NCI-H2029 treated with DMSO at 0.1 percent for 48 hours (cell line): Measurements from ENCODE around the gene CCL26.
"Not testable (repeated sequence)": the region's sequence is repeated elsewhere in the genome, so short reads cannot be mapped to it uniquely, and the experiment has no call there.

Experiments
- DNase-seq: peaks from one replicate; lab custom pipeline; 2025; lab: John Stamatoyannopoulos, UW

CCL26 gene

DNA sequence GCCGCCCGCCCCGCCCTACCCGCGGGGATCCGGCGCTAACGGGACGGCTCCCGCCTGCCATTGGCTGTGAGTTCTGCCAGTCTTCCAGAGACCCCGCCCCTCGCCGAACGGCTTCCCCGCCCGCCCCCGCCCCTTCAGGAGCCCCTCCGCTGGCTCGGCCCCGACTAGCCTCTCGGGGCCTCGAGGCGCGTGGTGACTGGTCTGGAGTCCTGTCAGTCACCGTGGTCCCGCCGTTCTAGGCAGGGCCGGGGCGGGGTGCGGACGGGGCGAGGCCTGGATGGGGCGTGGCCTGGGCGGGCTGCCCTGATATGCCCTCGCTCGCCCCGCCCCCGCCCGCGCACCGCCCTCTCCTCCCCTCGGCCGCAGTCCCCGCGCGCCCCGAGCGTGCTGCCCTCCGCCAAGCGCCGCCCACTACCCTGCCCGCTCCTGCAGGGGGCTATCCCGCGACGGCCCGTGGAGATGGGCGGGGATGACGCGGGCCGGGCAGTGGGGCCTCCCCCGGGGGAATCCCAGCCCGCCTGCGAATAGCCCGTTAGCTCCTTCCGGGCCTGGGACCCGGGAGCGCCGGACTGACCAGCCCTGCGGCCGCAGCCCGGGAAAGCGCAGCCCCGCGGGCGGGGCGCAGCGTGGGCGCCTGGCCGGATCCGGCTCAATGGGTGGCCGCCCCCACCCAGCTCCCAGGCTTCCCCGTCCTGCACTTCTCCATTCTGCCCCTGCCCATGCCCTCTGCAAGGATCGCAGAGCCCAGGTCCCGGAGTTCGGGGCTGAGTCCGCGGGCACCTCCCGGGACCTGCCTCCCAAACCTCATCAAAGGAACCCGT lies 32.8 kb downstream of the CCL26 start:
- DNase-seq, result peak; percentile 21

DNA sequence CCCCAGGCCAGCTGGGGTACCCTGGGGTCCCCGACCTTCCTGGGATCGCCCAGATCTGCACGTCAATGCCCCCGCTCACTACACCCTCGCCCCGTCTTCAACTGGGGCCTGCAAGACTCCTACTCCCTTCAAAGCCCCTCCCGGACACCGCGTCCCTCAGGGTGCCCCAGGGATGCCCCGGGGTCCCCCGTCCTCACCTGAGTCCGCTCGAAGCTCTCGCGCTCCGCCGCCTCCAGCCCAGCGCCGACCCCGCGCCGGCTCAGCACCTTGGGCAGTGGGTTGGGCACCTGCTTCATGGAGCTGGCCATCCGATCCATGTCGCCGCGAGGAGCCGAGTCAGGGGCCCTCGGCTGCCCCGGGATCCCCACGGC lies 33.4 kb downstream of the CCL26 start, which contains the start of gene HIP1:
Gene HIP1 (minus strand): TSS at position 338 of the 371 bp plus-strand sequence. CDS start 21 bp downstream, at position 317.
- no peak for DNase-seq

DNA sequence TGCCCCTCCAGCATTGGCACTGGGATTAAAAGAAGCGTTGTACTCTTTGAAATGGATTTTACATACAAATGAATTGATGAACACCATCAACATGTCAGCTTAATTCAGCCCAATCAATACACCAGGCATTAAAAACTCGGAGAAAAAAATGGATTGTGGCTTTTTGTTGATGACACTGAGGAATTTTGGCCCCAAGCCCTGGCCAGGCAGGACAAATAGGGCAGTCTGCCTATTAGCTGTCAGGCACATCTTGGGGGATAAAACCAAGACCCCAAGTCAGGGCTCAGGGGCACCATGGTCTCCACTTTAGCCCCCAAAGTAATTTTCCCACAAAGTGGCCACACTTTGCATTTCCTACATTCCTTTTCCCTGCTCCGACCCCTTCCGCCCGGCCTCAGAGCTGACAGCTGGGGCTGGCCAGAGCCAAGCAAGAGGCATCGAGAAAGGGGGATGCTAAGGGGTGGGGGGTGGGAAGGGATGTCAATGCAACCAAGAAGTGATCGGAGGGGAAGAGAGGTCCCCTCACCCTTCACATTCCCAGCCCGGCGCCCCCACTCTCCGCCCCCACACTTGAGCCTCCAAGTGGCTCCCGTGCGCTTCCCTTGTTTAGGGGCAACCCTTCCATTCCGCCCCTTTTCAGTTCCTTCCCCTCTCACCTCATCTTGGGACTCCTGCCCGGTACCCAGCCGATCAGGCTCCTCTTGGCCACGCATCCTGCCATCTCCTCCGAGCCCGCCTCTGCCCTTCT lies 34.0 kb downstream of the CCL26 start:
- no peak for DNase-seq

DNA sequence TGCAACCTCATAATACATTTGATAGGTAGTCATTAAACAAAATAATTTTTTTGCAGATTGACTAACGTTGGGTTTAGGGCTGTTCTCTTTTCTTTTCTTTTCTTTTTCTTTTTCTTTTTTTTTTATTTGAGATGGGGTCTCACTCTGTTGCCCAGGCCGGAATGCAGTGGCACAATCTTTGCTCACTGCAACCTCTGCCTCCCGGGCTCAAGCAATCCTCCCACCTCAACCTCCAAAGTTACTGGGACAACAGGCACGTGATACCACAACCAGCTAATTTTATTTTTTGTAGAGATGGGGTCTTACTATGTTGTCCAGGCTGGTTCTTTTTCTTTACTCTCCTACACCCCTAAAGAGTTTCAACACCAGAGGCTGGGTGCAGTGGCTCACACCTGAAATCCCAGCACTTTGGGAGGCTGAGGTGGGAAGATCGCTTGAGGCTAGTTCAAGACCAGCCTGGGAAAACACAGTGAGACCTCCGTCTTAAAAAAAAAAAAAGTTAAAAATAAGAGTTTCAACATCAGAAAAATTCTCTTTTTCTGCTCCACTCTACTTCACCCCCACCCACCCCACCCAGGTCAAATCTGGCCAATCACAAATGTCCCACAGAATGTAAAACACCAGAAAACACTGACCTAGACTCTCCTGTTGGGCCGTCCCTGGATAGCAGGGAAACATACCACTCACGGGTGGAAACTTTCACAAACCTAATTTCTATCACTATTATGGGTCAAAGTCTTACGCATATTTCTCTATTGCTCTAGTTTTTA lies 36.2 kb downstream of the CCL26 start:
- no peak for DNase-seq

DNA sequence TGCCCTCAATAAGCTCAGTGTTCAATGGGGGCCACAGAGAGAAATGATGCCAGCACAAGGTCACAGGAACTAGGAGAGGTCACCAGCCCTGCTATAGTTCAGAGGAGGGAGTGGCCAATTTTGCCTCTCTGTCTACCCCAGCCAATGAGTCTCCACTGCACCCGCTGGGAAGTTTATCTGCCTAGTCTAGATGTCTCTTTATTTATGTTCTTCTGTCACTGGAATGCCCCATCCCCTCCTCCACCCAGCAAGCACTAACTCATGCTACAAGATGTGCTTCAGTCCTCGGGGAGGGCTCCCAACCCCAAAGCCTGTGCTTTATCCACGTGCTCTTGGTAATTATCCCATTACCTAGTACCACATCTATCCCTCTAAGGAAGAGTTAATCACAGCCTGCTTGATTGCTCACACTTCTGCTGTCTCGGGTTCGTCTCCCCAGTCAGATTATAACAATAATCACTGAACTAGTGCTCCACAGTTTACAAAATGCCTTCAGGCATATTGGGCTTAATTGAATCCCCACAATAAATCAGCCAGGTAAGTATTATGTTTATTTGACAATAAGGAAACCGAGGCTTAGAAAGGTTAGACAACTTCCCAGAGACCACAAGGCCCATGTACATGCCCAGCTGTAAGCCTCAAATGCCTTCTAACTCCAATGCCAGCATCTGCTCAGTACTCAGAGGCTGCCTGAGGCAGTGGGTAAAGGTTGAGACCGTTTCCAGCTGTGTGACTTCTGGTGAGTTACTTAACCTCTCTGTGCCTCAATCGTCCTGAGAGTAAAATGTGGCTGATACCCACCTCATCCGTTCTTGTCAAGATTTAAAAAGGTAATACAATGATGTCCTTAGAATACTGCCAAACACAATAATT lies 37.2 kb downstream of the CCL26 start:
- no peak for DNase-seq

DNA sequence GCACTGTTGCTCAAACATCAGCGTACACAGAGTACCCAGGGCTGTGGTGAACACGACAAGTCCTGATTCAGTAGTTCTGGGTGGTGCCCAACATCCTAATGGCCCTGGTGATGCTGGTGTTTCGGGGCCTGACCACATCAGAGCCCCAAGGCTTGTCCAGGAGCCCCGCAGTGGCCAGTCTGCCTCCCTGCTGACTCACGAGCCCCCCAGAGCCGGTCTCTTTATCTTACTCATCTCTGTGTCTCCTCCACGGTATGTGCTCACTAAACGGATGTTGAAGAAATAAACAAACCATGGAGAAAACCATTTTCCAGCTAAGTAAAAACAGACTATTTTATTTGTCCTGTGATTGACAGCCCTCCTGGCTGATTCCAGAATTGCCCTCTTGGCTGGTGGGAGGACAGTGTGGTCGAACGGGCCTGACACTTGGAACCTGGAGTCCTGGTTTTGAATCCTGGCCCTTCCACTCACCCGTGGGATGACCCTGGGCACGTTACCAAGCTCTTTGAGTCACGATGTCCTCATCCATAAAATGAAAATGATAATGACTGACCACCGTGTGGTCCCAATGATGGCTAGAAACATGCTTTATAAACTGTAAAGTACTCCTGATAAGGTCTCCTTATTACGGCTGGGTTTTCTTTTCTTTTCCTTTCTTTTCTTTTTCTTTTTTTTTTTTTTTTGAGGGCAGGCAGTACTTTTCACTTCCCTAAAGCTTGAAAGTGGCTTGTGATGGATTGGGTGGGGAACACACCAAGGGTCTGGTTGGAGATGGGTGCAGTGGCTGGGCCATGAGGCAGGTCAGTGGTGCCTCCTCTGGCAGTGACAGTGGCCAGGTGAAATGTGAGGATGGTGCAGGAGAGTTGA lies 39.0 kb downstream of the CCL26 start:
- DNase-seq, result no peak

DNA sequence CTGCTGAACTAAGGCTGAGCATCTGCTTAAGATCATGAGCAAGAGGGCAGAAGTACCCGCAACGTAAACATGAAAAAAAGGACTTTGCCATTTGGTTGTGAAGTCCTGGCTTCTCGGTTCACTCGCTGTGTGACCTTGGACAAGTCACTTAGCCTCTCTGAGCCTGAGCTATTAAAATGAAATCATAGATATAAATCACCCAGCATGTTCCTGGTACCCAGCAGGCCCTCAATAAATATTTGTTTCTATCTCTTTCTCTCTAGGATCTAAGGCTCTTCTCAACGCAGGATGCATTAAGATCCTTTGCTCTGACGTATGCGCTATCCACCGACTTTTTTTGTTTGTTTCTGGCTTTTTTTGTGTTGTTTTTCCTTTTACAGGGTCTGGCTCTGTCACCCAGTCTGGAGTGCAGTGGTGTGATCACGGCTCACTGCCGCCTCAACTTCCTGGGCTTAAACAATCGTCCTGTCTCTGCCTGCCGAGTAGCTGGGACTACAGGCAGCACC lies 39.9 kb downstream of the CCL26 start:
- no peak for DNase-seq

DNA sequence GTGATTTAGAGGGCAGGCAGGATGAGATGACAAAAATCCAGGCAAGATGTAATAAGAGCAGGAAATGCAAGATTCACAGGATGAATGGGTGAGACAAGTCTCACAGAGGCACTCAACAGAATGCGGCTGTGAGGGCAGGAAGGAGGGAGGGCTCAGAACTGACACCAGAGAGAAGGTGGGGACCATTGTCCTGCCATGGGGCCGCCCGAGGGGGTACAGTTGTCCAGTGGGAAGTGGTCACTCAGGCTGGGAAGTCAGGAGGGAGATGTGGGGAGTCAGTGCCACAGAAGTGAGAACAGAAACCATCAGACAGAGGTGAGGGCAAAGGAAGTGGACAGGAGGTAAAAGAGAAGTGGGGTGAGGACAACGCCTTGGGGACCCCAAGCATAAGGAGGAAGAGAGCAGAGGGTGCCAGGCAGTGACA lies 42.1 kb downstream of the CCL26 start:
- DNase-seq, result no peak

DNA sequence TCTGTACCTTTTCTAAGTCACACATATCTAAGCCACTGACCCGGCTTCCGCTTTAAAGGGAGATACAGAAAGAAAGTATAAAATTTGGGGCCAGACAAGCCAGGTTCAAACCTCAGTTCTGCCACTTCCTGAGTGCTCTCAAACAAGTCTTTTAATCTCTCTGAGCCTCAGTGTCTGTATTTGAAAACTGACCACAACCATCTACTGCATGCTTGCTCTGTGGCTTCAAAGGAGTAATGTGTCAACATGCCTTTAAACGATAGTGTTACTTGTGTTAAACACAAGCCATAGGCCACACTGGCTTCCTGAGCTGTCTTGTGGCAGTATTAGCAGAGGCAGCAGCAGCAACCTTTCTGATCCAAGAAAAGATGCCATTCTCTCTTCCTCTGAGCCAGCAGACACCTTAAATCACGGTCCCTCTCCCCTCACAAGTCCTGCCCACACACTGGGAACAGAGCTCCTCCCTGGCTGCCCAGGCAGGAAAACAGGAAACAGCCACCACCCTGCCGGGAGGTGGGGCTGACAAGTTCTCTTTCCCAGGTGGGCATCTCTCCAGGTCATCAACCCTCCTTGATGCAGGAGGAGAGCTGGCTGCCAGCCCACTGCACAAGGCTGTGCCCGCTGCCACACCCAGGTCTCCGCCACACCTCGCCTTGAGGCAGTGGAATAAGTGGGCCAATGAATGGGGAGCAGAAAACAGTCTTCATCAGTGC lies 44.0 kb downstream of the CCL26 start:
- peak; percentile 54 for DNase-seq

DNA sequence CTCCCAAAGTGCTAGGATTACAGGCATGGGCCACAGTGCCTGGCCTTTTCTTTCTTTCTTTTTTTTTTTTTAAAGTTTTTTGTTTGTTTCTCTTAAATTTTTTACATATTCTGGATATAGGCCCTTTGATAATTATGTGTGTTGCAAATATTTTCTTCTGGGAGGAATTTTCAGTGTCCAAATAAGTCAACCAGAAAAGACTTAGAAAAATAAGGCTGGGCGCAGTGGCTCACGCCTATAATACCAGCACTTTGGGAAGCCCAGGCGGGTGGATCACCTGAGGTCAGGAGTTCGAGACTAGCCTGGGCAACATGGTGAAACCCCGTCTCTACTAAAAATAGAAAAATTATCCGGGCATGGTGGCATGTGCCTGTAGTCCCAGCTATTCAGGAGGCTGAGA lies 44.7 kb downstream of the CCL26 start:
- not testable (repeated sequence) for DNase-seq

DNA sequence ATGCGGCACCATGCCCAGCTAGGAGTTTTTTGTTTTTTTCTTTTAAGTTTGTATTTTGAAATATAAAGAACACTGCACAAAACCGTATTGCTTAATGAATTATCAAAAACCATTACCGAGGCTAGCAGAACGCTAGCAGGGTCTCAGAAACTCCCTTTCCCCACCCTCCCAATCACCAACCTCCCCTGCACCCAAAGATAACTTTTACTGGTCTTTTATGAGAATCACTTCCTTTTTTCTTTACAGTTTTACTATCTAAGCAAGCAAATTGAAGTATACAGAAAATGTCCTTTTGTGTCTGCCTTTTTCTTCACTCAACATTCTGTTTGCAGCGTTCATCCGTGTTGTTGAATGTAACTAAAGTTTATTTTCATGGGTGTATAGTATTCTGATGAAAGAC lies 46.7 kb downstream of the CCL26 start:
- DNase-seq, result no peak

DNA sequence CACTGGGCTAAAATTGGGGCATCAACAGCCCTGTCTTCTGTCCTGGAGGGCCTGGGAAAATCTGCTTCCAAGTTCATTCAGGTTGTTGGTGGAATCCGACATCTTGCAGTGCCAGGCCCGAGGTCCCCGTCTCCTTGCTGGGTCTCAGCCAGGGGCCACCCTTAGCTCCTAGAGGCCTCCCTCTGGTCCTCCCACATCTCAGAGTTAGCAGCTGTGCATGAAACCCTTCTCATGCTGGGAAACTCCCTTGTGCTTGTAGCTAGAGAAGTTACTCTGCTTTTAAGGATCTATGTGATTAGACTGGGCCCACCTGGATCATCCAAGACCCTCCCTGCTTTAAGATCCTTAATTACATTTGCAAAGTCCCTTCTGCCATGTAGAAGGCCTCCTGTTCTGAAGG lies 48.6 kb downstream of the CCL26 start:
- no peak for DNase-seq

DNA sequence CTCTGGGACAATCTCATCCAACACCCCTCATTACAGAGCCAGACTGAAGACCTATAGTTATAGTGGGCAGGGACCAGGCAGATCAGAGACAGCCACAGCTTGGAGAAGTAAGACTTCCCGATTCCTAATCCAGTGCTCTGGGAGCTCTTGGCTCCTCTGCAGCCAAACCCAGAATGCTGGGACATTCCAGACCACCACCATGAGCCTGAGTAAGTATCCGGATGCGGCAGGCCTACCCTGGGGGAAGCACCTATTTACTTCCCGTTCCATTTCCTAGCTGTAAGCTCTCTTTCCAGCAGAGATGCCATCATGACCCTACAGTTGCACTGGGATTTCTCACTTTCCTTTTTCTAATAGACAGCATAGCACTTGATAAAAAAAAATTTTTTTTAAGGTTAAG lies 49.6 kb downstream of the CCL26 start:
- no peak for DNase-seq

DNA sequence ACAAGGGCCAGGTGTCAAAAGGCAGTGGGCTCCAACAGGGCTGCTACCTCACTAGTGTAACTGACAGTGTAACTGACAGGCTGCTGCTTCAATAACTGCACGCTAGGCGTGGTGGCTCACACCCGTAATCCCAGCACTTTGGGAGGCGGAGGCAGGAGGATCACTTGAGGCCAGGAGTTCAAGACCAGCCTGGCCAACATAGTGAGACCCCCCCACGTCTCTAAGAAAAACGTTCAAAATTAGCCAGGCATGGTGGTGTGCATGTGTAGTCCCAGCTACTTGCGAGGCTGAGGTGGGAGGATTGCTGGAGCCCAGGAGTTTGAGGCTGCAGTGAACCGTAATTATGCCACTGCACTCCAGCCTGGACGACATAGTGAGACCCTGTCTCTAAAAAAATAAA lies 50.1 kb downstream of the CCL26 start:
- DNase-seq, result not testable (repeated sequence)

DNA sequence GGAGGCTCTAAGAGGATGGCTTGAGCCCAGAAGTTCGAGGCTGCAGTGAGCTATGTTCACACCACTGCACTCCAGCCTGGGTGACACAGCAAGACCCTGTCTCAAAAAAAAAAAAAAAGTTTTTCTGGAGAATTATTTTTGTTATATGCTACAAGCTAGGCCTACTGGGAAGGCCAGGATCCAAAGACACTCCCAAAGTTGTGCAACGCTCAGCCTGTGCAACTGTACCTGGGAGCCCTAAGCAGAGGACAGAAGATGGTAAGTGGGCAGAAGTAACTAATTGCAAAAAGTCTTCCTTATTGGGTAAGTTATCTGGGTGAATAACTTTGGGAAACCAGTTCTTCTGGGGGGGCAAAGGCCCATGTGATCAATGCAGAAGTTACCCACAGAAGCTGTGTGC lies 50.6 kb downstream of the CCL26 start:
- DNase-seq, result no peak

DNA sequence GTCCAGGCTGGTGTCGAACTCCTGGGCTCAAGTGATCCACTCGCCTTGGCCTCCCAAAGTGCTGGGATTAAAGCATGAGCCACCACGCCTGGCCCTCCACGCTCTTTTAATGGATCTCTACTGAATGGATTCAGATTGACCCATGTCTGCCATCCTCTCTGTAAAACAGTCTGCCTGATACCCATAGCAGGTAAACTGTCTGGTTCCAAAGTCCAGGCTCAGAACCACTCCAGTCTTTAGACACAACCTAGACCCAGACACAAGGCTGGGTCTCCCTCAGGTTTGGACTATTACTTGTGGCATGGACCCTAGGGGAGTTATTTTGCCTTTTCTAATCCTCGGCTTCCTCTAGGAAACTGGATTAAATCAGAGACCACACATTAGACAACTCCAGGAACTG lies 52.4 kb downstream of the CCL26 start:
- no peak for DNase-seq
